Breast epithelium (tissue), 4 donors: ENCODE measurements around the gene FITM1. TPM values are rescaled to one million over a fixed set of nuclear protein-coding genes. Genes with fewer than 3 reads are reported as not detected.

Source experiments
- DNase-seq, 2 donors: peaks; one replicate each; pipeline ENCODE4 v3.0.0-alpha.2; 2019; ENCODE audit warnings: low spot score in 2 of 2
- H3K27ac ChIP-seq, 2 donors: fragments of 200-600 bp; sonication (generic) in 1 of 2; one replicate each; pipeline ENCODE4 v1.5.1; 2016 to 2019; ENCODE audit warnings: mild to moderate bottlenecking in 1 of 2
- H3K27me3 ChIP-seq, 2 donors: fragments of 200-600 bp; sonication (generic) in 1 of 2; one replicate each; pipeline versions ENCODE4 v1.5.1 to v1.6.0; 2017 to 2019; ENCODE audit warnings: control low read depth in 1 of 2, mild to moderate bottlenecking in 1 of 2
- H3K36me3 ChIP-seq: fragments of 200-600 bp; one replicate; pipeline ENCODE4 v1.5.1; 2019
- H3K4me1 ChIP-seq, 2 donors: fragments of 200-600 bp; sonication (generic); one replicate each; pipeline ENCODE4 v1.5.1; 2016 to 2019; ENCODE audit warnings: control low read depth in 1 of 2
- H3K4me3 ChIP-seq, 3 donors: fragments of 200-600 bp; sonication (generic); 1 replicate in 2 of 3; 2 replicates in 1 of 3; pipeline ENCODE4 v1.5.1; 2016 to 2019; ENCODE audit warnings: mild to moderate bottlenecking in 3 of 3, moderate library complexity in 2 of 3
- H3K9me3 ChIP-seq, 2 donors: fragments of 200-600 bp; sonication (generic) in 1 of 2; one replicate each; pipeline ENCODE4 v1.5.1; 2016 to 2019; ENCODE audit warnings: control low read depth in 1 of 2
- POLR2A ChIP-seq: fragments of 450-650 bp; IDR thresholded peaks from one replicate; pipeline ENCODE4 v1.6.1; 2016; ENCODE audit warnings: antibody characterized with exemption, mild to moderate bottlenecking, moderate library complexity
- POLR2AphosphoS5 ChIP-seq, 3 donors: sonication (generic); formaldehyde crosslinking; IDR thresholded peaks; one replicate each; pipeline ENCODE4 v1.6.1; 2017; ENCODE audit warnings: antibody characterized with exemption in 3 of 3
- intact Hi-C: fragments of 100-400 bp; cut with DNase I; formaldehyde crosslinking; loops from one replicate; pipeline ENCODE4 v1.15.1; 2023; ENCODE audit warnings: low total_unique reads
- total RNA-seq, 3 donors: library from RNA; depleted of rRNA; stranded (reverse); fragments of >200 nt; gene quantifications; one replicate each; pipeline ENCODE4 v1.1.0, GENCODE V29; 2016
- TF ChIP-seq, protein P1 (sequence below), 3 donors: fragments of 450-650 bp; IDR thresholded peaks; one replicate each; pipeline ENCODE4 v1.5.1; 2016 to 2017; ENCODE audit warnings: antibody characterized with exemption in 3 of 3, mild to moderate bottlenecking in 3 of 3, moderate library complexity in 3 of 3

The FITM1 gene
- total RNA-seq, 3 donors from 2014 or later, result 1.2 to 2.6 (median 1.6) TPM

DNA sequence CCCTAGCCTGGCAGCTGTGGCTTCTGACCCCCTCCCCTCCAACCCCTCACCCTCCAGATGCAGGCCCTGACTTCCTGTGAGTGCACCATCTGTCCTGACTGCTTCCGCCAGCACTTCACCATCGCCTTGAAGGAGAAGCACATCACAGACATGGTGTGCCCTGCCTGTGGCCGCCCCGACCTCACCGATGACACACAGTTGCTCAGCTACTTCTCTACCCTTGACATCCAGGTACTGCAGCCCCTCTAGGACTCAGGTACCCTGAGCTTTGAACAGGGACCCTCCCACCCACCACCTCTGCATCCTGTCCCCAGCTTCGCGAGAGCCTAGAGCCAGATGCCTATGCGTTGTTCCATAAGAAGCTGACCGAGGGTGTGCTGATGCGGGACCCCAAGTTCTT is 24.6 kb downstream of the FITM1 start:
- Histone ChIP-seq H3K4me3 (no peak overlapping the region), H3K4me1 (no peaks in the 10 kb centered on the region), H3K27ac (no peak overlapping the region), H3K27me3 (no peaks in the 10 kb centered on the region), H3K9me3 (no peaks in the 10 kb centered on the region), H3K36me3 (peaks cover 16% of the 10 kb centered on the region)
- no peak for DNase-seq
- intact Hi-C loops, result no loop called here
- TF ChIP-seq POLR2A (no peak), POLR2AphosphoS5 (IDR thresholded peaks at IDR 0.05) (no peak)
- TF ChIP-seq, protein P1, sequence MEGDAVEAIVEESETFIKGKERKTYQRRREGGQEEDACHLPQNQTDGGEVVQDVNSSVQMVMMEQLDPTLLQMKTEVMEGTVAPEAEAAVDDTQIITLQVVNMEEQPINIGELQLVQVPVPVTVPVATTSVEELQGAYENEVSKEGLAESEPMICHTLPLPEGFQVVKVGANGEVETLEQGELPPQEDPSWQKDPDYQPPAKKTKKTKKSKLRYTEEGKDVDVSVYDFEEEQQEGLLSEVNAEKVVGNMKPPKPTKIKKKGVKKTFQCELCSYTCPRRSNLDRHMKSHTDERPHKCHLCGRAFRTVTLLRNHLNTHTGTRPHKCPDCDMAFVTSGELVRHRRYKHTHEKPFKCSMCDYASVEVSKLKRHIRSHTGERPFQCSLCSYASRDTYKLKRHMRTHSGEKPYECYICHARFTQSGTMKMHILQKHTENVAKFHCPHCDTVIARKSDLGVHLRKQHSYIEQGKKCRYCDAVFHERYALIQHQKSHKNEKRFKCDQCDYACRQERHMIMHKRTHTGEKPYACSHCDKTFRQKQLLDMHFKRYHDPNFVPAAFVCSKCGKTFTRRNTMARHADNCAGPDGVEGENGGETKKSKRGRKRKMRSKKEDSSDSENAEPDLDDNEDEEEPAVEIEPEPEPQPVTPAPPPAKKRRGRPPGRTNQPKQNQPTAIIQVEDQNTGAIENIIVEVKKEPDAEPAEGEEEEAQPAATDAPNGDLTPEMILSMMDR (IDR thresholded peaks at IDR 0.05), result no peak

DNA sequence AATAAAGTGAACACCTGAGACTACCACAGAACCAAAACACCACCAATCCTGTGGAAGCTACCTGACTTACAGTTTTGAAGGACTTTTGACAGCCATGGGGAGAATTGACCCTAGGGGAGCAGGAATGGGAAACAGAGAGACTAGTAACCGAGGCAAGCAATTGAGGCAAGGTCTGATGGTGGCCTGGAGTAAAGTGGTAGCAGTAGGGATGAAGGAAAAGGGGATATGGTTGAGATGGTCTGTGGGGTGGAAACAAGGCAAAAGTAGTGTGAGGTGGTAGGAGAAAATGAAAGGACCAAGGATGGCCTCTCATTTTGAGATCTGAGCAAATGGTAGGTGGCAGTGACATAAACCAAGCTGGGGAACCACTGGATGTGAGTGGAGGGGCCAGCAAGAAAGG is 26.4 kb downstream of the FITM1 start:
- peaks cover 5% of the 10 kb centered on the region for H3K36me3 ChIP-seq

DNA sequence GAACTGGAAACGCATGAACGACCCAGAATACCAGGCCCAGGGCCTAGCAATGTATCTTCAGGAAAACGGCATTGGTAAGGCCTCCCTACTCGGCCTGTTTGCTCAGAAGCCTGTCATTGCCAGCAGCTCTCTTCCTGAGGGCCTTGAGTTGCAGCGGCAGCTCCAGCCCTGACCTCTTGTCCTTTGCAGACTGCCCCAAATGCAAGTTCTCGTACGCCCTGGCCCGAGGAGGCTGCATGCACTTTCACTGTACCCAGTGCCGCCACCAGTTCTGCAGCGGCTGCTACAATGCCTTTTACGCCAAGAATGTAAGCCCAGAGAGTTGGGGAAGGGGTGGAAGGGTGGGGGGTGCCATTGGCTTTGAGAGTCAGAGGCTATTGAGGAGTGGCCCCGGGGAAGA is 26.9 kb downstream of the FITM1 start:
- Histone ChIP-seq H3K4me3 (no peak overlapping the region), H3K4me1 (no peaks in the 10 kb centered on the region), H3K27me3 (no peaks in the 10 kb centered on the region), H3K36me3 (peaks cover 5% of the 10 kb centered on the region), H3K9me3 (no peaks in the 10 kb centered on the region), H3K27ac (peak overlapping the region in 1 of 2 donors; percentile 19)
- no peak for DNase-seq
- intact Hi-C loops, result no loop called here
- TF ChIP-seq POLR2AphosphoS5 (IDR thresholded peaks at IDR 0.05) (no peak), POLR2A (no peak)
- TF ChIP-seq, protein P1 (IDR thresholded peaks at IDR 0.05), result no peak

More for the DNA sequence above, 26.4 kb downstream of the FITM1 start:
- Histone ChIP-seq H3K4me3 (no peak overlapping the region), H3K4me1 (no peaks in the 10 kb centered on the region), H3K9me3 (no peaks in the 10 kb centered on the region), H3K27ac (peak overlapping the region in 1 of 2 donors; percentile 19), H3K27me3 (no peaks in the 10 kb centered on the region)
- no peak for TF ChIP-seq POLR2A
- TF ChIP-seq POLR2AphosphoS5 (IDR thresholded peaks at IDR 0.05), result no peak
- TF ChIP-seq, protein P1 (IDR thresholded peaks at IDR 0.05), result no peak
- DNase-seq, result no peak
- intact Hi-C loops, result no loop called here

DNA sequence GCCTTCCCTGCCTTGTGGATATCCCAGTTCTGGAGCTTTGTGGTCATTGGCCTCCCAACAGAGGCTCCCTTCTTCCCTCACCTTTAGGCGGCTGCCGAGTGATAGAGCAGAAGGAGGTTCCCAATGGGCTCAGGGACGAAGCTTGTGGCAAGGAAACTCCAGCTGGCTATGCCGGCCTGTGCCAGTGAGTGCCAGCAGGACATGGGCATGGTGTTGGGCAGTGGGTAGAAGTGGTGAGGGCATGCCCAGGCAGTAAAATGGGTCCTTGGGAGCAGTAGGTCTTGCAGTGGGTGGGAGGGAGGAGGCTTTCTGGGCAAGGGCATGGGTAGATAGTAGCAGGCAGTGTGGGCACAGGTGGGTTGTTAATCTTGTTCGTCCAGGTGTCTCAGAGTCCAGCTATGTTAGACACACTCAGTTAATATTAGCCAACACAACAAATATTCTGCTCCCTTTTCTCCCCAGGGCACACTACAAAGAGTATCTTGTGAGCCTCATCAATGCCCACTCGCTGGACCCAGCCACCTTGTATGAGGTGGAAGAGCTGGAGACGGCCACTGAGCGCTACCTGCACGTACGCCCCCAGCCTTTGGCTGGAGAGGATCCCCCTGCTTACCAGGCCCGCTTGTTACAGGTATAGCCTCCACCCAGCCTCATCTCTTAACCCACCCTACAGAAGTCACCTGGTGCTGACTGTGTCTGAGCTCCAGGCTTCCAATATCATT is 29.5 kb downstream of the FITM1 start:
- no peaks in the 10 kb centered on the region for H3K9me3 ChIP-seq
- no peaks in the 10 kb centered on the region for H3K27me3 ChIP-seq
- intact Hi-C loops, result no loop called here
- peaks cover 5% of the 10 kb centered on the region for H3K36me3 ChIP-seq
- H3K4me1 ChIP-seq, result peaks cover 0 to 5% of the 10 kb centered on the region in 2 donors
- no peak for DNase-seq
- H3K27ac ChIP-seq, result peak overlapping the region; percentile 92 to 98
- TF ChIP-seq POLR2A (no peak), POLR2AphosphoS5 (IDR thresholded peaks at IDR 0.05) (no peak)
- no peak overlapping the region for H3K4me3 ChIP-seq

DNA sequence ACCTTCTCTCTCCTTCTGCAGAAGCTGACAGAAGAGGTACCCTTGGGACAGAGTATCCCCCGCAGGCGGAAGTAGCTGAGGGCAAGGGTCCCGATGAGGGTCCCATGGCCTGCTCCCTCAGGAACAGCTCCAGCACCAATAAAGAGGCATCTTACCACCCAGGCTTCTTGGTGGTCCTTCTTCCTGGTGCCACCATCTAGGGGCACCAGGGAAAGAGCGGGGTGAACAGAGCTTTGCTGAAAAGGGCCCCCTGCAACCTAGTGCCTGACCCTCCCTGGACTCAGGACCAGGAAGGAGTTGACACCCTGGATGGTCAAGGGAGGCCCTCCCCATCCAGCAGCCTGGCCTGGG is 30.0 kb downstream of the FITM1 start:
- H3K27ac ChIP-seq, result peak overlapping the region; percentile 92 to 98
- H3K4me3 ChIP-seq, result no peak overlapping the region
- no peaks in the 10 kb centered on the region for H3K27me3 ChIP-seq
- peaks cover 5% of the 10 kb centered on the region for H3K36me3 ChIP-seq
- H3K4me1 ChIP-seq, result peaks cover 0 to 5% of the 10 kb centered on the region in 2 donors
- DNase-seq, result no peak
- intact Hi-C loops, result no loop called here
- no peaks in the 10 kb centered on the region for H3K9me3 ChIP-seq
- TF ChIP-seq, protein P1 (IDR thresholded peaks at IDR 0.05), result no peak
- TF ChIP-seq POLR2AphosphoS5 (IDR thresholded peaks at IDR 0.05), result no peak
- no peak for TF ChIP-seq POLR2A
